ENCODE measurements around the gene ZNF516. TPM values are rescaled to one million over a fixed set of nuclear protein-coding genes. Genes with fewer than 3 reads are reported as not detected.

The ZNF516 gene
- total and polyA plus RNA-seq, 2 of the 13 experiments (the other 11 are each of a cell fraction or from before 2014, with no cell fraction given): 16.6 to 18.7 TPM

- peaks cover 22% of the 10 kb centered on the region for H3K79me2 ChIP-seq (ENCODE audit: insufficient read depth, low read length)
- H3K27ac ChIP-seq (ENCODE audit: extremely low read length, insufficient read depth, low read length): no peak overlapping the region
- ATAC-seq (no peak), FAIRE-seq (no peak), DNase-seq (ENCODE audit: low spot score) (no peak)
- H3K4me2 ChIP-seq (ENCODE audit: low read depth, low read length): no peak overlapping the region
- intact Hi-C loops (cut with micrococcal nuclease; ENCODE audit: unreplicated experiment): no loop called here
- H4K20me1 ChIP-seq (ENCODE audit: insufficient read depth, low read length): peaks cover 35% of the 10 kb centered on the region
- H3K4me3 ChIP-seq (replicated peaks in 1 of 3; ENCODE audit: insufficient read depth in 1 of 3, low read depth in 2 of 3, low read length in 3 of 3): no peak overlapping the region
- ChIA-PET CTCF (ENCODE audit: low intra/inter-chr PET ratio, low total read pairs) (no interaction called here), POLR2A (no interaction called here)
- 87% methylated on average over 9 of the region's 13 CpGs for WGBS (ENCODE audit: low lambda C conversion rate)
- no peaks in the 10 kb centered on the region for H3K9me3 ChIP-seq (ENCODE audit: low read length)
- no peak overlapping the region for H3K9ac ChIP-seq (ENCODE audit: insufficient read depth, low read depth, low read length)
- H3K27me3 ChIP-seq (ENCODE audit: control insufficient read depth in 1 of 2, insufficient read depth in 2 of 2, low read length in 2 of 2): no peaks in the 10 kb centered on the region; a peak in 1 of 5 replicates
- in situ Hi-C loops (cut with HindIII; ENCODE audit: extremely low pct_ligation_motif_present, low pct_unique_long_range_greater_than_20kb): no loop called here
- BruUV-seq (replicated peaks): no TSS peak
- H2AFZ ChIP-seq (ENCODE audit: low read length): no peak overlapping the region
- H3K4me1 ChIP-seq (ENCODE audit: insufficient read depth, low read length): no peaks in the 10 kb centered on the region
- TF ChIP-seq ETS1 (CRISPR knock-in tag; IDR thresholded peaks at IDR 0.05) (no peak), HNF4G (IDR thresholded peaks at IDR 0.05; ENCODE audit: borderline replicate concordance, low read depth, low read length) (no peak), HNF4G (CRISPR knock-in tag; IDR thresholded peaks at IDR 0.05; ENCODE audit: borderline replicate concordance, low read depth) (no peak), ELF1 (CRISPR knock-in tag; IDR thresholded peaks at IDR 0.05) (no peak)
- H3K36me3 ChIP-seq (replicated peaks in 1 of 2; ENCODE audit: control insufficient read depth in 1 of 2, insufficient read depth in 2 of 2, low read length in 2 of 2): peaks cover 12 to 30% of the 10 kb centered on the region in 2 experiments; a peak in 4 of 5 replicates
These were observed 111.4 kb downstream of the ZNF516 start for GRCh38 chr18:76383636-76384035.

- Histone ChIP-seq H3K4me3 (replicated peaks in 1 of 3; ENCODE audit: insufficient read depth in 1 of 3, low read depth in 2 of 3, low read length in 3 of 3) (no peak overlapping the region), H3K4me2 (ENCODE audit: low read depth, low read length) (no peak overlapping the region), H3K27me3 (ENCODE audit: control insufficient read depth in 1 of 2, insufficient read depth in 2 of 2, low read length in 2 of 2) (no peaks in the 10 kb centered on the region; a peak in 1 of 5 replicates), H4K20me1 (ENCODE audit: insufficient read depth, low read length) (peaks cover 23% of the 10 kb centered on the region), H3K9ac (ENCODE audit: insufficient read depth, low read depth, low read length) (no peak overlapping the region), H3K27ac (ENCODE audit: extremely low read length, insufficient read depth, low read length) (no peak overlapping the region), H3K36me3 (replicated peaks in 1 of 2; ENCODE audit: control insufficient read depth in 1 of 2, insufficient read depth in 2 of 2, low read length in 2 of 2) (peaks cover 17 to 39% of the 10 kb centered on the region in 2 experiments; a peak in 4 of 5 replicates), H3K79me2 (ENCODE audit: insufficient read depth, low read length) (peaks cover 11% of the 10 kb centered on the region), H3K9me3 (ENCODE audit: low read length) (no peaks in the 10 kb centered on the region), H2AFZ (ENCODE audit: low read length) (no peak overlapping the region), H3K4me1 (ENCODE audit: insufficient read depth, low read length) (peaks cover 6% of the 10 kb centered on the region)
- in situ Hi-C loops (cut with HindIII; ENCODE audit: extremely low pct_ligation_motif_present, low pct_unique_long_range_greater_than_20kb): no loop called here
- DNase-seq (ENCODE audit: low spot score) (no peak), ATAC-seq (no peak), FAIRE-seq (no peak)
- BruUV-seq (replicated peaks): no TSS peak
- CTCF ChIA-PET (ENCODE audit: low intra/inter-chr PET ratio, low total read pairs): no interaction called here
- intact Hi-C loops (cut with micrococcal nuclease; ENCODE audit: unreplicated experiment): no loop called here
- no peak for TF ChIP-seq RNF2 (conservative IDR thresholded peaks at IDR 0.05; ENCODE audit: low read depth)
- POLR2A ChIA-PET: no interaction called here
- 97% methylated on average over 8 of the region's 8 CpGs for WGBS (ENCODE audit: low lambda C conversion rate)
These were observed 112.8 kb downstream of the ZNF516 start for GRCh38 chr18:76382275-76382674.
